WTC11 (cell line): Measurements from ENCODE around the gene LRRFIP1. TPM values are rescaled to one million over a fixed set of nuclear protein-coding genes. Genes with fewer than 3 reads are reported as not detected.

Experiments
- ATAC-seq: fragments of 200-7000 bp; cut with Tn5 transposase; 2 replicates; pipeline ENCODE4 v1.10.0; 2021; ENCODE audit warnings: mild to moderate bottlenecking, moderate library complexity
- CTCF ChIA-PET: fragments of 300-600 bp; sonication (Branson Sonifier 250); formaldehyde crosslinking; loops from one replicate; lab custom pipeline; 2021; ENCODE audit warnings: antibody characterized with exemption; lab: Charles Lee
- POLR2A ChIA-PET: fragments of 350-600 bp; sonication (Branson Sonifier 250); formaldehyde crosslinking; loops from one replicate; lab custom pipeline; 2021; ENCODE audit warnings: antibody characterized with exemption; lab: Charles Lee
- DNase-seq: peaks from one replicate; pipeline ENCODE4 v3.0.0; 2021; ENCODE audit warnings: low spot score
- H3K27ac Mint-ChIP-seq: 2 replicates; pipeline ENCODE4 v1.8.0; 2021; ENCODE audit warnings: mixed read lengths
- H3K27me3 Mint-ChIP-seq: 2 replicates; pipeline ENCODE4 v1.8.0; 2021; ENCODE audit warnings: low read depth, mild to moderate bottlenecking, moderate library complexity, mixed read lengths
- H3K36me3 Mint-ChIP-seq: 2 replicates; pipeline ENCODE4 v1.8.0; 2021; ENCODE audit warnings: mixed read lengths
- H3K4me1 Mint-ChIP-seq: 2 replicates; pipeline ENCODE4 v1.8.0; 2022; ENCODE audit warnings: mixed read lengths
- H3K4me3 Mint-ChIP-seq: 2 replicates; pipeline ENCODE4 v1.8.0; 2021; ENCODE audit warnings: mild to moderate bottlenecking, moderate library complexity, mixed read lengths
- H3K9me3 Mint-ChIP-seq: 2 replicates; pipeline ENCODE4 v1.8.0; 2021; ENCODE audit warnings: mixed read lengths
- CREB1 ChIP-seq: sonication (generic); formaldehyde crosslinking; IDR thresholded peaks from 2 replicates; pipeline ENCODE4 v1.8.0; 2023; ENCODE audit warnings: mild to moderate bottlenecking, missing genetic modification reagents
- ELF4 ChIP-seq: sonication (generic); formaldehyde crosslinking; IDR thresholded peaks from 2 replicates; pipeline ENCODE4 v1.8.1; 2022; ENCODE audit warnings: low read depth, mild to moderate bottlenecking, moderate library complexity, missing genetic modification reagents
- EMX1 ChIP-seq: fragments of 250-450 bp; sonication (Bioruptor Pico); IDR thresholded peaks from 2 replicates; pipeline ENCODE4 v1.8.0; 2021; ENCODE audit warnings: mild to moderate bottlenecking
- ETV6 ChIP-seq: sonication (generic); formaldehyde crosslinking; IDR thresholded peaks from 2 replicates; pipeline ENCODE4 v1.8.1; 2022; ENCODE audit warnings: mild to moderate bottlenecking, missing genetic modification reagents
- JAZF1 ChIP-seq: fragments of 250-450 bp; sonication (Bioruptor Pico); IDR thresholded peaks from 2 replicates; pipeline ENCODE4 v1.9.0; 2021; ENCODE audit warnings: moderate library complexity, mild to moderate bottlenecking, inconsistent platforms
- KAT7 ChIP-seq: sonication (generic); formaldehyde crosslinking; IDR thresholded peaks from 2 replicates; pipeline ENCODE4 v1.8.1; 2023; ENCODE audit warnings: missing genetic modification reagents, mild to moderate bottlenecking, borderline replicate concordance
- MXD4 ChIP-seq: fragments of 250-450 bp; sonication (Bioruptor Pico); IDR thresholded peaks from 2 replicates; pipeline ENCODE4 v1.8.0; 2021; ENCODE audit warnings: mild to moderate bottlenecking, moderate library complexity, borderline replicate concordance
- SMAD3 ChIP-seq: sonication (generic); formaldehyde crosslinking; IDR thresholded peaks from 2 replicates; pipeline ENCODE4 v1.8.0; 2022; ENCODE audit warnings: missing genetic modification reagents, mild to moderate bottlenecking, borderline replicate concordance
- SMAD4 ChIP-seq: sonication (generic); formaldehyde crosslinking; IDR thresholded peaks from 2 replicates; pipeline ENCODE4 v1.8.0; 2022; ENCODE audit warnings: mild to moderate bottlenecking, missing genetic modification reagents
- TCF7 ChIP-seq: sonication (generic); formaldehyde crosslinking; IDR thresholded peaks from 2 replicates; pipeline ENCODE4 v1.8.0; 2022; ENCODE audit warnings: mild to moderate bottlenecking, low read depth, missing genetic modification reagents, moderate library complexity
- TEAD4 ChIP-seq: sonication (generic); formaldehyde crosslinking; IDR thresholded peaks from 2 replicates; pipeline ENCODE4 v1.8.0; 2022; ENCODE audit warnings: mild to moderate bottlenecking, missing genetic modification reagents
- TP53 ChIP-seq: sonication (generic); formaldehyde crosslinking; IDR thresholded peaks from 2 replicates; pipeline ENCODE4 v1.8.1; 2023; ENCODE audit warnings: mild to moderate bottlenecking, missing genetic modification reagents
- ZNF232 ChIP-seq: sonication (generic); formaldehyde crosslinking; IDR thresholded peaks from 2 replicates; pipeline ENCODE4 v1.8.0; 2022; ENCODE audit warnings: mild to moderate bottlenecking, missing genetic modification reagents
- ZNF263 ChIP-seq: sonication (generic); formaldehyde crosslinking; IDR thresholded peaks from 2 replicates; pipeline ENCODE4 v1.8.1; 2022; ENCODE audit warnings: low read depth, mild to moderate bottlenecking, moderate library complexity, missing genetic modification reagents
- ZNF317 ChIP-seq: sonication (generic); formaldehyde crosslinking; IDR thresholded peaks from 2 replicates; pipeline ENCODE4 v1.8.1; 2023; ENCODE audit warnings: low read depth, mild to moderate bottlenecking, moderate library complexity, missing genetic modification reagents, borderline replicate concordance
- ZNF416 ChIP-seq: fragments of 250-450 bp; sonication (Bioruptor Pico); IDR thresholded peaks from 2 replicates; pipeline ENCODE4 v1.9.0; 2021; ENCODE audit warnings: mild to moderate bottlenecking, inconsistent platforms
- ZNF423 ChIP-seq: fragments of 250-450 bp; sonication (Bioruptor Pico); IDR thresholded peaks from 2 replicates; pipeline ENCODE4 v2.1.2; 2022; ENCODE audit warnings: mild to moderate bottlenecking, moderate library complexity
- ZNF671 ChIP-seq: fragments of 250-450 bp; sonication (Bioruptor Pico); IDR thresholded peaks from 2 replicates; pipeline ENCODE4 v1.8.0; 2021; ENCODE audit warnings: mild to moderate bottlenecking
- ZSCAN18 ChIP-seq: fragments of 250-450 bp; sonication (Bioruptor Pico); IDR thresholded peaks from 2 replicates; pipeline ENCODE4 v2.1.2; 2022; ENCODE audit warnings: mild to moderate bottlenecking, moderate library complexity
- total RNA-seq: library from RNA; stranded (reverse); gene quantifications from 3 replicates; pipeline ENCODE4 v1.2.3, GENCODE V29; 2021
- TF ChIP-seq, protein P1 (sequence below): sonication (generic); formaldehyde crosslinking; IDR thresholded peaks from 2 replicates; pipeline ENCODE4 v1.8.0; 2022; ENCODE audit warnings: mild to moderate bottlenecking, missing genetic modification reagents
- TF ChIP-seq, protein P2 (sequence below): fragments of 250-450 bp; sonication (Bioruptor Pico); IDR thresholded peaks from 2 replicates; pipeline ENCODE4 v1.9.0; 2021; ENCODE audit warnings: mild to moderate bottlenecking
- TF ChIP-seq, protein P3 (sequence below): sonication (generic); formaldehyde crosslinking; IDR thresholded peaks from 2 replicates; pipeline ENCODE4 v1.8.1; 2022; ENCODE audit warnings: missing genetic modification reagents, borderline replicate concordance

Gene LRRFIP1
- total RNA-seq, 1 experiment from 2014 or later, result 88.4 TPM

DNA sequence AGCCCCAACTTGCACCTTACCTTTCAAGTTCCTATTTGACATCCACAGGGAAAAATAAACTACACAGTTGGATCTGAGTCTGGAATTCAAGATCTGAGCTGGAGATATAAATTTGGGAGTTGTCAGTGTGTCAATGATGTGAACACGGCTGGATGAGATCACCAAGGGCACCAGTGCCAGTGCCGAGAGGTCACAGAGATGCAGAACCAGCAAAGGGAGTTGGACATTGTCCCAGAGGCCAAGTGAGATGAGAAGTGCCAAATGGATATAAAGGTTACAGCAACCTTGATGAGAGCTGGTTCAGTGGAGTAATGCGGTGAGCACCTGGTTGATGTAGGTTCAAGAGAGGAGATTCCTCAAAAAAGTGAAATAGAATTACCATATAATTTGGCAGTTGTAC lies 24.8 kb downstream of the LRRFIP1 start (continued):
- no peak for TF ChIP-seq TP53 (CRISPR knock-in tag)
- no peak for TF ChIP-seq ZNF416 (CRISPR knock-in tag)
- TF ChIP-seq, all 79 proteins: peak for 0

- H3K36me3 Mint-ChIP-seq, result peaks cover 37% of the 10 kb centered on the region
- H3K27me3 Mint-ChIP-seq, result no peaks in the 10 kb centered on the region; the same call in 1 of the 2 replicates
- H3K4me1 Mint-ChIP-seq, result peaks cover 4% of the 10 kb centered on the region; the same call in 1 of the 2 replicates
- ATAC-seq (no peak), DNase-seq (no peak)
- no peak overlapping the region for H3K4me3 Mint-ChIP-seq
- ChIA-PET CTCF (no interaction called here), POLR2A (no interaction called here)
- peaks cover 23% of the 10 kb centered on the region for H3K9me3 Mint-ChIP-seq
- TF ChIP-seq ZNF232 (CRISPR knock-in tag) (no peak), ZNF263 (CRISPR knock-in tag) (no peak), SMAD4 (CRISPR knock-in tag) (no peak), ZSCAN18 (CRISPR knock-in tag) (no peak), SMAD3 (no peak), JAZF1 (no peak), MXD4 (CRISPR knock-in tag) (no peak), ETV6 (no peak), TCF7 (no peak), ZNF317 (CRISPR knock-in tag) (no peak), ELF4 (CRISPR knock-in tag) (no peak), TEAD4 (no peak), ZNF423 (CRISPR knock-in tag) (no peak), ZNF671 (no peak), EMX1 (CRISPR knock-in tag) (no peak), CREB1 (CRISPR knock-in tag) (no peak), KAT7 (no peak)
- TF ChIP-seq, protein P1, sequence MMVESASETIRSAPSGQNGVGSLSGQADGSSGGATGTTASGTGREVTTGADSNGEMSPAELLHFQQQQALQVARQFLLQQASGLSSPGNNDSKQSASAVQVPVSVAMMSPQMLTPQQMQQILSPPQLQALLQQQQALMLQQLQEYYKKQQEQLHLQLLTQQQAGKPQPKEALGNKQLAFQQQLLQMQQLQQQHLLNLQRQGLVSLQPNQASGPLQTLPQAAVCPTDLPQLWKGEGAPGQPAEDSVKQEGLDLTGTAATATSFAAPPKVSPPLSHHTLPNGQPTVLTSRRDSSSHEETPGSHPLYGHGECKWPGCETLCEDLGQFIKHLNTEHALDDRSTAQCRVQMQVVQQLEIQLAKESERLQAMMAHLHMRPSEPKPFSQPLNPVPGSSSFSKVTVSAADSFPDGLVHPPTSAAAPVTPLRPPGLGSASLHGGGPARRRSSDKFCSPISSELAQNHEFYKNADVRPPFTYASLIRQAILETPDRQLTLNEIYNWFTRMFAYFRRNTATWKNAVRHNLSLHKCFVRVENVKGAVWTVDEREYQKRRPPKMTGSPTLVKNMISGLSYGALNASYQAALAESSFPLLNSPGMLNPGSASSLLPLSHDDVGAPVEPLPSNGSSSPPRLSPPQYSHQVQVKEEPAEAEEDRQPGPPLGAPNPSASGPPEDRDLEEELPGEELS, result no peak
- TF ChIP-seq, protein P2, sequence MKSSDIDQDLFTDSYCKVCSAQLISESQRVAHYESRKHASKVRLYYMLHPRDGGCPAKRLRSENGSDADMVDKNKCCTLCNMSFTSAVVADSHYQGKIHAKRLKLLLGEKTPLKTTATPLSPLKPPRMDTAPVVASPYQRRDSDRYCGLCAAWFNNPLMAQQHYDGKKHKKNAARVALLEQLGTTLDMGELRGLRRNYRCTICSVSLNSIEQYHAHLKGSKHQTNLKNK, result no peak
- TF ChIP-seq, protein P3, sequence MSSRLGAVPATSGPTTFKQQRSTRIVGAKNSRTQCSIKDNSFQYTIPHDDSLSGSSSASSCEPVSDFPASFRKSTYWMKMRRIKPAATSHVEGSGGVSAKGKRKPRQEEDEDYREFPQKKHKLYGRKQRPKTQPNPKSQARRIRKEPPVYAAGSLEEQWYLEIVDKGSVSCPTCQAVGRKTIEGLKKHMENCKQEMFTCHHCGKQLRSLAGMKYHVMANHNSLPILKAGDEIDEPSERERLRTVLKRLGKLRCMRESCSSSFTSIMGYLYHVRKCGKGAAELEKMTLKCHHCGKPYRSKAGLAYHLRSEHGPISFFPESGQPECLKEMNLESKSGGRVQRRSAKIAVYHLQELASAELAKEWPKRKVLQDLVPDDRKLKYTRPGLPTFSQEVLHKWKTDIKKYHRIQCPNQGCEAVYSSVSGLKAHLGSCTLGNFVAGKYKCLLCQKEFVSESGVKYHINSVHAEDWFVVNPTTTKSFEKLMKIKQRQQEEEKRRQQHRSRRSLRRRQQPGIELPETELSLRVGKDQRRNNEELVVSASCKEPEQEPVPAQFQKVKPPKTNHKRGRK (CRISPR knock-in tag), result no peak
- no peak overlapping the region for H3K27ac Mint-ChIP-seq
These were observed 25.5 kb downstream of the LRRFIP1 start for GRCh38 chr2:237652854-237653253.
